Loucy (cell line): Measurements from ENCODE around the gene SHB.
A peak's percentile ranks its signal among the peaks of the same experiment; 100 is the strongest.

Experiments
- H2AFZ ChIP-seq: fragments of 200-600 bp; sonication (generic); 2 replicates; pipeline ENCODE4 v1.6.0; 2016; ENCODE audit warnings: antibody characterized with exemption, mild to moderate bottlenecking, low read length, moderate library complexity
- H3F3A ChIP-seq: fragments of 200-600 bp; 2 replicates; pipeline ENCODE4 v1.6.0; 2016; ENCODE audit warnings: antibody characterized with exemption, low read depth, mild to moderate bottlenecking
- H3K27me3 ChIP-seq: fragments of 200-600 bp; sonication (generic); 2 replicates; pipeline ENCODE4 v1.6.1; 2014; ENCODE audit warnings: low read length, mild to moderate bottlenecking; ENCODE audit not compliant: insufficient read depth, poor library complexity, severe bottlenecking
- H3K36me3 ChIP-seq: fragments of 200-600 bp; sonication (generic); 2 replicates; pipeline ENCODE4 v1.6.1; 2016; ENCODE audit warnings: low read length; ENCODE audit not compliant: insufficient read depth
- H3K4me1 ChIP-seq: fragments of 200-600 bp; sonication (generic); 2 replicates; pipeline ENCODE4 v1.5.1; 2014; ENCODE audit warnings: low read length, mild to moderate bottlenecking; ENCODE audit not compliant: insufficient read depth, poor library complexity, severe bottlenecking
- H3K4me2 ChIP-seq: fragments of 200-600 bp; sonication (generic); 2 replicates; pipeline ENCODE4 v1.6.0; 2014; ENCODE audit warnings: antibody characterized with exemption, low read length, low read depth, mild to moderate bottlenecking; ENCODE audit not compliant: poor library complexity, severe bottlenecking
- H3K4me3 ChIP-seq: fragments of 200-600 bp; sonication (generic); 2 replicates; pipeline ENCODE4 v1.5.1; 2014; ENCODE audit warnings: low read length, mild to moderate bottlenecking, mixed read lengths; ENCODE audit not compliant: poor library complexity, severe bottlenecking
- H3K79me2 ChIP-seq: fragments of 200-600 bp; sonication (generic); 2 replicates; pipeline ENCODE4 v1.6.1; 2014; ENCODE audit warnings: low read length; ENCODE audit not compliant: insufficient read depth
- H3K9ac ChIP-seq: fragments of 200-600 bp; sonication (generic); 2 replicates; pipeline ENCODE4 v1.6.0; 2014; ENCODE audit warnings: mild to moderate bottlenecking, low read depth, low read length, moderate library complexity; ENCODE audit not compliant: poor library complexity, severe bottlenecking
- H3K9me2 ChIP-seq: fragments of 200-600 bp; sonication (generic); replicated peaks from 2 replicates; pipeline ENCODE4 v1.6.1; 2016; ENCODE audit warnings: low read depth, low read length, mixed read lengths
- H3K9me3 ChIP-seq: fragments of 200-600 bp; sonication (generic); 2 replicates; pipeline ENCODE4 v1.6.1; 2014; ENCODE audit warnings: mild to moderate bottlenecking, antibody characterized with exemption, low read length, low read depth; ENCODE audit not compliant: insufficient read depth
- H4K20me1 ChIP-seq: fragments of 200-600 bp; sonication (generic); 2 replicates; pipeline ENCODE4 v1.6.0; 2014; ENCODE audit warnings: antibody characterized with exemption, low read length, mild to moderate bottlenecking; ENCODE audit not compliant: insufficient read depth, poor library complexity, severe bottlenecking
- CTCF ChIP-seq: fragments of 200-600 bp; sonication (generic); conservative IDR thresholded peaks from 2 replicates; pipeline ENCODE4 v1.5.1; 2014; ENCODE audit warnings: mild to moderate bottlenecking, antibody characterized with exemption, low read length
- EZH2phosphoT487 ChIP-seq: fragments of 200-600 bp; IDR thresholded peaks from 2 replicates; pipeline ENCODE4 v1.6.1; 2018; ENCODE audit warnings: antibody characterized with exemption, mild to moderate bottlenecking, moderate library complexity, borderline replicate concordance

Gene SHB

GRCh38 chr9:38025166-38025565 lies 43.9 kb downstream of the SHB start:
- no peak overlapping the region for H3K4me3 ChIP-seq
- H3K9me3 ChIP-seq = no peaks in the 10 kb centered on the region
- H3K36me3 ChIP-seq = no peaks in the 10 kb centered on the region
- H3K4me1 ChIP-seq = no peaks in the 10 kb centered on the region
- H3K79me2 ChIP-seq = no peaks in the 10 kb centered on the region
- H3F3A ChIP-seq = no peaks in the 10 kb centered on the region
- no peak overlapping the region for H3K9ac ChIP-seq
- no peak for TF ChIP-seq EZH2phosphoT487
- TF ChIP-seq CTCF = 0 out of 2 replicates have a peak, but pooled peaks have one; percentile 13
- H3K27me3 ChIP-seq = no peaks in the 10 kb centered on the region
- H2AFZ ChIP-seq = no peak overlapping the region
- H3K4me2 ChIP-seq = no peak overlapping the region
- H4K20me1 ChIP-seq = no peaks in the 10 kb centered on the region
- no peaks in the 10 kb centered on the region for H3K9me2 ChIP-seq

GRCh38 chr9:38024036-38024681 lies 44.9 kb downstream of the SHB start:
- Histone ChIP-seq H2AFZ (no peak overlapping the region), H3K9ac (no peak overlapping the region), H3F3A (no peaks in the 10 kb centered on the region), H3K27me3 (no peaks in the 10 kb centered on the region), H3K4me2 (no peak overlapping the region), H3K9me2 (no peaks in the 10 kb centered on the region), H3K79me2 (no peaks in the 10 kb centered on the region), H3K4me3 (no peak overlapping the region), H3K4me1 (no peaks in the 10 kb centered on the region), H4K20me1 (no peaks in the 10 kb centered on the region), H3K36me3 (no peaks in the 10 kb centered on the region), H3K9me3 (no peaks in the 10 kb centered on the region)
- TF ChIP-seq CTCF = no peak
- no peak for TF ChIP-seq EZH2phosphoT487

GRCh38 chr9:38023661-38024035 lies 45.4 kb downstream of the SHB start:
- no peaks in the 10 kb centered on the region for H3F3A ChIP-seq
- H3K9me3 ChIP-seq = no peaks in the 10 kb centered on the region
- no peaks in the 10 kb centered on the region for H3K4me1 ChIP-seq
- H3K4me3 ChIP-seq = no peak overlapping the region
- no peaks in the 10 kb centered on the region for H4K20me1 ChIP-seq
- H2AFZ ChIP-seq = no peak overlapping the region
- H3K4me2 ChIP-seq = no peak overlapping the region
- H3K9me2 ChIP-seq = no peaks in the 10 kb centered on the region
- no peaks in the 10 kb centered on the region for H3K27me3 ChIP-seq
- H3K79me2 ChIP-seq = no peaks in the 10 kb centered on the region
- H3K9ac ChIP-seq = no peak overlapping the region
- TF ChIP-seq CTCF = no peak
- no peak for TF ChIP-seq EZH2phosphoT487
- H3K36me3 ChIP-seq = no peaks in the 10 kb centered on the region
